Heart right ventricle (tissue), 16 donors: Measurements from ENCODE around the gene OR6X1. TPM values are rescaled to one million over a fixed set of nuclear protein-coding genes. Genes with fewer than 3 reads are reported as not detected.

Experiments
- ATAC-seq, 8 donors: fragments of 200-7000 bp; cut with Tn5 transposase; one replicate each; pipeline ENCODE4 v1.9.1; 2020; ENCODE audit warnings: mild to moderate bottlenecking in 8 of 8, moderate library complexity in 8 of 8, moderate number of reproducible peaks in 1 of 8
- DNase-seq, 2 donors: peaks; one replicate each; pipeline ENCODE4 v3.0.0-alpha.2; 2020
- H3K27ac ChIP-seq, 10 donors: fragments of 200-600 bp; sonication (generic) in 2 of 10; one replicate each; pipeline versions ENCODE4 v1.5.0 to v1.8.0; 2020 to 2022; ENCODE audit warnings: mild to moderate bottlenecking in 3 of 10
- H3K27me3 ChIP-seq, 7 donors: fragments of 200-600 bp; one replicate each; pipeline ENCODE4 v1.8.0; 2021 to 2022; ENCODE audit warnings: mild to moderate bottlenecking in 2 of 7
- H3K36me3 ChIP-seq, 9 donors: fragments of 200-600 bp; sonication (generic) in 1 of 9; one replicate each; pipeline versions ENCODE4 v1.5.0 to v1.8.0; 2020 to 2022; ENCODE audit warnings: mild to moderate bottlenecking in 2 of 9
- H3K4me1 ChIP-seq, 9 donors: fragments of 200-600 bp; sonication (generic) in 1 of 9; one replicate each; pipeline versions ENCODE4 v1.5.0 to v1.8.0; 2020 to 2022; ENCODE audit warnings: mild to moderate bottlenecking in 4 of 9
- H3K4me3 ChIP-seq, 10 donors: fragments of 200-600 bp; sonication (generic) in 2 of 10; one replicate each; pipeline versions ENCODE4 v1.5.0 to v1.8.0; 2020 to 2022; ENCODE audit warnings: mild to moderate bottlenecking in 7 of 10, moderate library complexity in 2 of 10
- H3K9me3 ChIP-seq, 11 donors: fragments of 200-600 bp in 10 of 11; sonication (generic) in 2 of 11; one replicate each; pipeline versions ENCODE4 v1.5.0 to v1.8.0; 2013 to 2022; ENCODE audit warnings: mild to moderate bottlenecking in 2 of 11, control low read depth in 1 of 11, moderate library complexity in 1 of 11
- WGBS, 2 donors: extraction: QIAGEN DNeasy Blood & Tissue Kit; methylation state at CpG; one replicate each; pipeline ENCODE4 v1.1.7; 2013; ENCODE audit warnings: inconsistent platforms in 1 of 2; 5-methylcytosine and 5-hydroxymethylcytosine counted together
- intact Hi-C, 10 donors: fragments of 100-400 bp; cut with DNase I; formaldehyde crosslinking; loops; one replicate each; pipeline versions ENCODE4 v1.11.1 to v1.14.2; 2022
- polyA plus RNA-seq, 2 donors: library from polyadenylated mRNA; stranded (reverse); fragments of 200-250 nt; gene quantifications; one replicate each; pipeline ENCODE4 v1.2.3, GENCODE V29; 2013
- total RNA-seq, 10 donors: library from RNA; stranded (reverse); fragmentation: NEBNext Ultra II Directional in 3 of 10; extraction: Animal tissue kit (Norgen Biotek cat#: 25700) in 3 of 10; gene quantifications; one replicate each; pipeline versions ENCODE4 v1.2.1 to v1.2.4, GENCODE V29; 2021 to 2023
- TF ChIP-seq, protein P1 (sequence below), 9 donors: fragments of 200-600 bp; sonication (generic) in 2 of 9; IDR thresholded peaks; one replicate each; pipeline versions ENCODE4 v1.5.0 to v1.8.0; 2021 to 2022; ENCODE audit warnings: antibody characterized with exemption in 9 of 9, mild to moderate bottlenecking in 5 of 9, moderate library complexity in 1 of 9
- donor health status: Arrhythmogenic right ventricular cardiomyopathy.
- donor health status: ischemic (EF 13 %, LVEDD 7.1; RV severe dilation, severe dysfunction).
- donor health status: healthy with polysubstance abuse.
- donor health status: DM: no; HTN: yes; CAD: no.
- donor health status: DM: no; HTN: no; CAD: no.
- donor health status: ischemic (EF 25% LVEDD 6.9; RV normal size, moderate dysfunction).
- donor health status: ischemic (EF 25% LVEDD 5.7; RV mildly dilated, moderate dysfunction).
- donor health status: healthy.
- donor health status: DM: yes; HTN: yes; CAD: no.
- donor health status: Ischemic cardiomyopathy.
- donor health status: ischemic (EF 35%, LVEDD 5.7; RV mildly dilated, moderate dysfunction).
- donor health status: nonischemic (EF 11% LVEDD 7.7; RV severe dilation, severe dysfunction).
- donor health status: DM: yes; HTN: yes; CAD: no.
- donor health status: PGD.
- donor health status: ischemic (EF 29% LVEDD 5.4; RV normal size, mild dysfunction).
- donor health status: nonischemic (EF 23%, LVEDD 6.1; RV moderate dilation, normal function).

The OR6X1 gene
- total and polyA plus RNA-seq, 12 donors = not detected

DNA sequence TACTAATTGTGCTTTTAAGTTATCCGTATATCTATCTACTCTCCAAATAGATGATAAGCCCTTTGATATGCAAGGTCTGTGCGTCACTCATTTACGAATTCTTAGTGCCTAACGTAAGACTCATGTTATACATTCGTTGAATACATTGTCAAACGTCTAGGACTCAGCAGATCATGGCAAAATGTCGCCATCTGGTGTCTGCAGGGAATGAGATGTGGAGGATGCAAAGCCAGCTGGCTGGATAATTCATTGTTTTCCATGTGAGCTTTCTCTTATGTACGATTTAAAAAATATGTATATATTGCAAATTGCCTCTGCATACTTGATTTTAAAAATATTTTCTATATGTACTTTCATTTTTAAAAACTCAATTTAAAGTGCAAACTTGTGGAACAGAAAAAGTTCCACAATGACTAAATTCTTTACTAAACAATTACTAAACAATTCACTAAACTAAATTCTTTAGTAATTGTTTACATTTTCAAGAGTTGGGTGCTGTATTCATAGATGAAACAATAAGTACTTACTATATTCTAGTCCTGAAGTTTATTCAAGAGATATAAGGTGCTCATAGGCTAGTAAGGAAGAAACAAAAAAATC, 46.6 kb downstream of the OR6X1 start:
- DNase-seq (peak in 1 of 2 donors; percentile 52), ATAC-seq (peak in 5 of 8 donors; percentile 47 to 76 (median 65))
- Histone ChIP-seq H3K4me3 (no peak overlapping the region), H3K9me3 (no peaks in the 10 kb centered on the region), H3K4me1 (peaks cover 0 to under 1% (median 0%) of the 10 kb centered on the region in 9 donors), H3K27me3 (peaks cover 0 to 7% (median 0%) of the 10 kb centered on the region in 7 donors), H3K27ac (no peak overlapping the region), H3K36me3 (no peaks in the 10 kb centered on the region)
- TF ChIP-seq, protein P1, sequence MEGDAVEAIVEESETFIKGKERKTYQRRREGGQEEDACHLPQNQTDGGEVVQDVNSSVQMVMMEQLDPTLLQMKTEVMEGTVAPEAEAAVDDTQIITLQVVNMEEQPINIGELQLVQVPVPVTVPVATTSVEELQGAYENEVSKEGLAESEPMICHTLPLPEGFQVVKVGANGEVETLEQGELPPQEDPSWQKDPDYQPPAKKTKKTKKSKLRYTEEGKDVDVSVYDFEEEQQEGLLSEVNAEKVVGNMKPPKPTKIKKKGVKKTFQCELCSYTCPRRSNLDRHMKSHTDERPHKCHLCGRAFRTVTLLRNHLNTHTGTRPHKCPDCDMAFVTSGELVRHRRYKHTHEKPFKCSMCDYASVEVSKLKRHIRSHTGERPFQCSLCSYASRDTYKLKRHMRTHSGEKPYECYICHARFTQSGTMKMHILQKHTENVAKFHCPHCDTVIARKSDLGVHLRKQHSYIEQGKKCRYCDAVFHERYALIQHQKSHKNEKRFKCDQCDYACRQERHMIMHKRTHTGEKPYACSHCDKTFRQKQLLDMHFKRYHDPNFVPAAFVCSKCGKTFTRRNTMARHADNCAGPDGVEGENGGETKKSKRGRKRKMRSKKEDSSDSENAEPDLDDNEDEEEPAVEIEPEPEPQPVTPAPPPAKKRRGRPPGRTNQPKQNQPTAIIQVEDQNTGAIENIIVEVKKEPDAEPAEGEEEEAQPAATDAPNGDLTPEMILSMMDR (IDR thresholded peaks at IDR 0.05) = peak; percentile 41 to 86 (median 74)
- 3% methylated on average over 8 of the region's 8 CpGs for WGBS, 2 donors
- intact Hi-C loops = loop anchor here (1.0 to 10.0 kb wide), 8 partner anchors 60 to 193 kb away; no protein-coding TSS in a partner anchor

DNA sequence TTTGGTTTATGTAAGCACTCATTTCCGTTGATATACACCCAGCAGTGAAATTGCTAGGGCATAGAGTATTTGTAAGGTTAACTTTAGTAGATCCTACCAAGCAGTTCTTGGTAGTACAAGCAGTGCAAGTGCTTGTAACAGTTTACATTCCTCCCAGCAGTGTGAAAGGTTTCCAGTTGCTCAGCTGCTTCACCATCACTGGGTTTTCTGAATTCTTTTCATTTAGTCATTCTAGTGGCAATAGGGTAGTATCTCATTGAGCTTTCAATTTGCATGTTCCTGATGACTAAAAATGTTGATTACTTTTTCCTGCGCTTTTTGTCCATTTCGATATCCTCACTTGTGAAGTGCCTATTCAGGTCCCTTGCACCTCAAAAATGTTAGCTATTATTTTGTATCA, 47.1 kb downstream of the OR6X1 start:
- no peak for DNase-seq
- intact Hi-C loops = loop anchor here (1.0 to 10.0 kb wide), 8 partner anchors 60 to 192 kb away; no protein-coding TSS in a partner anchor
- no peak overlapping the region for H3K4me3 ChIP-seq
- ATAC-seq = no peak
- no peaks in the 10 kb centered on the region for H3K36me3 ChIP-seq
- TF ChIP-seq, protein P1 (IDR thresholded peaks at IDR 0.05) = no peak
- peaks cover 0 to 7% (median 0%) of the 10 kb centered on the region in 7 donors for H3K27me3 ChIP-seq
- no peaks in the 10 kb centered on the region for H3K9me3 ChIP-seq
- peaks cover 0 to 6% (median under 1%) of the 10 kb centered on the region in 9 donors for H3K4me1 ChIP-seq
- 90 to 92% methylated on average over 3 of the region's 3 CpGs for WGBS, 2 donors
- H3K27ac ChIP-seq = no peak overlapping the region

DNA sequence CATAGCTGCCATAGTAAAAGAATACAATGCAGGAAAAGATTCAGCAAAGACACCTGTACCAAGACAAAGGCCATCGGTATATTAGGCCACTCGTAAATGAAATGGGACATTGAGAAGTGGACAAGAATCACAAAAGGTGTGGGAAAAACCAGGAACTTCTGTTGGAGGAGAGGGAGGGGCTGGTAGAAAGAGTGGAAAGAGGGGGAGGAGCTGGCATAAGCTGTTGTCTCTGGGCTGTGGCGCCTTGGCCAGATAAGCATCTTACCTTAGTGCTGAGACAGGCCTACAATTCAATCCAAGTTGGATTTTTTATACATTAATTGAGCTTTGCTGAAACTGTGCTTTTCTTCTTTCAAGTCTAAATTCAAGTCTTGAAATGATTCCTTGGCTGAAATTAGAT, 50.0 kb downstream of the OR6X1 start:
- intact Hi-C loops = loop anchor here in 4 of 10 donors (5.0 to 10.0 kb wide), 3 partner anchors 52 to 190 kb away; partner anchors contain the start of gene SCN3B (in 1 of the 4)
- Histone ChIP-seq H3K36me3 (no peaks in the 10 kb centered on the region), H3K4me3 (no peak overlapping the region), H3K27me3 (peaks cover 0 to 7% (median 0%) of the 10 kb centered on the region in 7 donors), H3K9me3 (no peaks in the 10 kb centered on the region), H3K27ac (no peak overlapping the region), H3K4me1 (peaks cover 0 to 11% (median 4%) of the 10 kb centered on the region in 9 donors)
- WGBS, 2 donors = 93 to 98% methylated on average over 3 of the region's 3 CpGs
- ATAC-seq (no peak), DNase-seq (no peak)
- TF ChIP-seq, protein P1 (IDR thresholded peaks at IDR 0.05) = no peak

Other genes with a start within 250 kb of the OR6X1 start
- gene SCN3B, start 99.9 kb downstream of the OR6X1 start, total RNA-seq = 1 to 10 TPM in 7 of 10 donors, under 1 TPM in 3; 0.26 to 3.4 (median 1.7) TPM
- gene SCN3B, start 99.9 kb downstream of the OR6X1 start, polyA plus RNA-seq = under 1 TPM; 0.78 to 0.80 TPM
- gene ZNF202, start 12.9 kb downstream of the OR6X1 start, total RNA-seq = 1 to 10 TPM; 3.8 to 6.0 (median 4.2) TPM
- 1 to 10 TPM; 4.1 to 4.5 TPM for gene ZNF202, start 12.9 kb downstream of the OR6X1 start, polyA plus RNA-seq
- not detected for gene OR6M1, start 51.8 kb upstream of the OR6X1 start, total RNA-seq
- not detected for gene OR6M1, start 51.8 kb upstream of the OR6X1 start, polyA plus RNA-seq
- not detected for gene TMEM225, start 131.2 kb upstream of the OR6X1 start, total RNA-seq
- not detected for gene TMEM225, start 131.2 kb upstream of the OR6X1 start, polyA plus RNA-seq
- gene OR8D4, start 147.6 kb upstream of the OR6X1 start, total RNA-seq = not detected
- not detected for gene OR8D4, start 147.6 kb upstream of the OR6X1 start, polyA plus RNA-seq
- not detected for gene OR4D5, start 185.1 kb upstream of the OR6X1 start, total RNA-seq
- gene OR4D5, start 185.1 kb upstream of the OR6X1 start, polyA plus RNA-seq = not detected
- not detected for gene OR6T1, start 189.3 kb upstream of the OR6X1 start, total RNA-seq
- not detected for gene OR6T1, start 189.3 kb upstream of the OR6X1 start, polyA plus RNA-seq
- gene OR10S1, start 223.3 kb upstream of the OR6X1 start, total RNA-seq = not detected
- not detected for gene OR10S1, start 223.3 kb upstream of the OR6X1 start, polyA plus RNA-seq
- not detected for gene OR10G6, start 240.6 kb upstream of the OR6X1 start, total RNA-seq
- gene OR10G6, start 240.6 kb upstream of the OR6X1 start, polyA plus RNA-seq = not detected